AG09319 (cell line): ENCODE data around the gene OR5K4.

Source experiments
- DNase-seq: peaks from one replicate; pipeline ENCODE4 v3.0.0-alpha.2; 2010; ENCODE audit warnings: low read depth; ENCODE audit errors: extremely low read depth
- CTCF ChIP-seq: IDR thresholded peaks from 2 replicates; pipeline ENCODE4 v1.5.1; 2011; ENCODE audit warnings: low read depth, mild to moderate bottlenecking, inconsistent platforms, low read length, moderate library complexity

The OR5K4 gene

GRCh38 chr3:98350082-98350481, 3.6 kb upstream of the OR5K4 start:
- TF ChIP-seq CTCF: no peak

GRCh38 chr3:98359250-98359649, 5.6 kb downstream of the OR5K4 start:
- no peak for DNase-seq
- no peak for TF ChIP-seq CTCF

More at GRCh38 chr3:98350082-98350481, 3.6 kb upstream of the OR5K4 start:
- no peak for DNase-seq

GRCh38 chr3:98359993-98360675, 6.5 kb downstream of the OR5K4 start:
- no peak for TF ChIP-seq CTCF
- no peak for DNase-seq

GRCh38 chr3:98360681-98361080, 7.0 kb downstream of the OR5K4 start:
- no peak for DNase-seq
- TF ChIP-seq CTCF: no peak

GRCh38 chr3:98361289-98361688, 7.6 kb downstream of the OR5K4 start:
- no peak for DNase-seq

GRCh38 chr3:98367464-98368246, 14.0 kb downstream of the OR5K4 start:
- DNase-seq: no peak
- no peak for TF ChIP-seq CTCF

More at GRCh38 chr3:98361289-98361688, 7.6 kb downstream of the OR5K4 start:
- no peak for TF ChIP-seq CTCF

- no peak for TF ChIP-seq CTCF
- no peak for DNase-seq
Measured at GRCh38 chr3:98371186-98371585, 17.5 kb downstream of the OR5K4 start.
